H9 (cell line): ENCODE data around the gene RPL27. TPM values are rescaled to one million over a fixed set of nuclear protein-coding genes. Genes with fewer than 3 reads are reported as not detected.
A peak's percentile ranks its signal among the peaks of the same experiment; 100 is the strongest.

ENCODE experiments used
- DNase-seq: peaks from one replicate; pipeline ENCODE4 v3.0.0-alpha.2; 2017
- H2AFZ ChIP-seq: one replicate; pipeline ENCODE4 v1.6.1; 2013; ENCODE audit warnings: mild to moderate bottlenecking, low read length, control low read depth, moderate library complexity
- H2AK5ac ChIP-seq: 2 replicates; pipeline ENCODE4 v1.6.1; 2013; ENCODE audit warnings: low read length, control low read depth, mixed read lengths; ENCODE audit not compliant: insufficient read length
- H2BK120ac ChIP-seq: one replicate; pipeline ENCODE4 v1.6.1; 2013; ENCODE audit warnings: low read depth, mild to moderate bottlenecking, low read length, control low read depth, inconsistent platforms; ENCODE audit not compliant: poor library complexity, severe bottlenecking
- H2BK12ac ChIP-seq: 2 replicates; pipeline ENCODE4 v1.6.1; 2013; ENCODE audit warnings: low read length, control low read depth, mixed read lengths, low read depth; ENCODE audit not compliant: insufficient read length
- H2BK15ac ChIP-seq: 2 replicates; pipeline ENCODE4 v1.6.1; 2013; ENCODE audit warnings: low read depth, low read length, control low read depth
- H2BK20ac ChIP-seq: one replicate; pipeline ENCODE4 v1.6.1; 2013; ENCODE audit warnings: low read depth, mild to moderate bottlenecking, low read length, control low read depth, inconsistent platforms; ENCODE audit not compliant: poor library complexity, severe bottlenecking
- H2BK5ac ChIP-seq: 2 replicates; pipeline ENCODE4 v1.6.1; 2013; ENCODE audit warnings: low read length, control low read depth, mixed read lengths; ENCODE audit not compliant: insufficient read length
- H3K14ac ChIP-seq: 2 replicates; pipeline ENCODE4 v1.6.1; 2013; ENCODE audit warnings: low read length, control low read depth; ENCODE audit not compliant: insufficient read depth
- H3K18ac ChIP-seq: 2 replicates; pipeline ENCODE4 v1.6.1; 2013; ENCODE audit warnings: low read depth, mild to moderate bottlenecking, mixed read lengths, low read length, control low read depth; ENCODE audit not compliant: insufficient read length
- H3K23ac ChIP-seq: 2 replicates; pipeline ENCODE4 v1.6.1; 2013; ENCODE audit warnings: low read length, control low read depth, mixed read lengths, low read depth; ENCODE audit not compliant: insufficient read length
- H3K23me2 ChIP-seq: 2 replicates; pipeline ENCODE4 v1.6.1; 2013; ENCODE audit warnings: low read depth, mild to moderate bottlenecking, mixed read lengths, low read length, control low read depth; ENCODE audit not compliant: insufficient read length, poor library complexity, severe bottlenecking
- H3K27ac ChIP-seq: 2 replicates; pipeline ENCODE4 v1.5.1; 2013; ENCODE audit warnings: low read length, control low read depth, mixed read lengths, low read depth; ENCODE audit not compliant: insufficient read length
- H3K27me3 ChIP-seq: 2 replicates; pipeline ENCODE4 v1.6.1; 2013; ENCODE audit warnings: low read length, control low read depth, inconsistent platforms; ENCODE audit not compliant: insufficient read depth
- H3K4ac ChIP-seq: 2 replicates; pipeline ENCODE4 v1.6.1; 2013; ENCODE audit warnings: low read depth, mild to moderate bottlenecking, control low read depth, inconsistent platforms, low read length, moderate library complexity
- H3K4me1 ChIP-seq: 2 replicates; pipeline ENCODE4 v1.6.1; 2013; ENCODE audit warnings: low read length, control low read depth, inconsistent platforms; ENCODE audit not compliant: insufficient read depth
- H3K4me2 ChIP-seq: 2 replicates; pipeline ENCODE4 v1.6.1; 2013; ENCODE audit warnings: low read length, control low read depth, mixed read lengths; ENCODE audit not compliant: insufficient read length, insufficient read depth
- H3K56ac ChIP-seq: 2 replicates; pipeline ENCODE4 v1.6.1; 2013; ENCODE audit warnings: low read depth, mild to moderate bottlenecking, mixed read lengths, low read length, control low read depth; ENCODE audit not compliant: insufficient read length
- H3K79me1 ChIP-seq: 2 replicates; pipeline ENCODE4 v1.6.1; 2013; ENCODE audit warnings: low read depth, mild to moderate bottlenecking, moderate library complexity, low read length, control low read depth, inconsistent platforms; ENCODE audit not compliant: insufficient read depth, poor library complexity, severe bottlenecking
- H3K79me2 ChIP-seq: 2 replicates; pipeline ENCODE4 v1.6.1; 2013; ENCODE audit warnings: low read length, control low read depth, inconsistent platforms; ENCODE audit not compliant: insufficient read depth
- H3K9ac ChIP-seq: 2 replicates; pipeline ENCODE4 v1.6.1; 2013; ENCODE audit warnings: low read length, control low read depth, mixed read lengths; ENCODE audit not compliant: insufficient read length; ENCODE audit errors: extremely low read depth
- H3K9me3 ChIP-seq: one replicate; pipeline ENCODE4 v1.6.1; 2013; ENCODE audit warnings: low read depth, low read length, inconsistent platforms; ENCODE audit not compliant: control insufficient read depth
- H3T11ph ChIP-seq: one replicate; pipeline ENCODE4 v1.6.1; 2013; ENCODE audit warnings: mild to moderate bottlenecking, low read length, control low read depth, inconsistent platforms
- H4K20me1 ChIP-seq: one replicate; pipeline ENCODE4 v1.6.1; 2013; ENCODE audit not compliant: control insufficient read depth, insufficient read length, insufficient read depth
- H4K5ac ChIP-seq: 2 replicates; pipeline ENCODE4 v1.6.1; 2013; ENCODE audit warnings: low read depth, mild to moderate bottlenecking, mixed read lengths, low read length, control low read depth; ENCODE audit not compliant: insufficient read length
- H4K8ac ChIP-seq: replicated peaks from 2 replicates; pipeline ENCODE4 v1.6.1; 2013; ENCODE audit warnings: low read length, control low read depth, mixed read lengths, low read depth; ENCODE audit not compliant: insufficient read length
- H4K91ac ChIP-seq: 2 replicates; pipeline ENCODE4 v1.6.1; 2013; ENCODE audit warnings: low read depth, mild to moderate bottlenecking, moderate library complexity, mixed read lengths, low read length, control low read depth; ENCODE audit not compliant: insufficient read length
- H3K27ac Mint-ChIP-seq, 3 experiments: 2 replicates in 2 of 3; 3 replicates in 1 of 3; pipeline ENCODE4 v1.8.0; 2020 to 2021; ENCODE audit warnings: mixed read lengths in 3 of 3, mild to moderate bottlenecking in 1 of 3, moderate library complexity in 1 of 3
- H3K27me3 Mint-ChIP-seq: 2 replicates; pipeline ENCODE4 v1.8.0; 2021; ENCODE audit warnings: low read depth, mild to moderate bottlenecking, moderate library complexity, mixed read lengths
- H3K36me3 Mint-ChIP-seq, 3 experiments: 2 replicates in 2 of 3; 3 replicates in 1 of 3; pipeline ENCODE4 v1.8.0; 2020 to 2021; ENCODE audit warnings: low read depth in 3 of 3, mixed read lengths in 3 of 3; ENCODE audit not compliant: insufficient read depth in 1 of 3
- H3K4me1 Mint-ChIP-seq, 2 experiments: 2 replicates each; pipeline ENCODE4 v1.8.0; 2020; ENCODE audit warnings: mixed read lengths in 2 of 2
- H3K4me3 Mint-ChIP-seq, 2 experiments: 2 replicates in 1 of 2; 3 replicates in 1 of 2; pipeline ENCODE4 v1.8.0; 2020 to 2021; ENCODE audit warnings: mild to moderate bottlenecking in 2 of 2, mixed read lengths in 2 of 2, moderate library complexity in 1 of 2
- H3K9me3 Mint-ChIP-seq, 2 experiments: 2 replicates in 1 of 2; 3 replicates in 1 of 2; pipeline ENCODE4 v1.8.0; 2020; ENCODE audit warnings: mild to moderate bottlenecking in 2 of 2, mixed read lengths in 2 of 2, moderate library complexity in 1 of 2
- CTCF ChIP-seq: fragments of 200-600 bp; sonication (generic); conservative IDR thresholded peaks from 3 replicates; pipeline ENCODE4 v1.8.0; 2021; ENCODE audit warnings: antibody characterized with exemption, mild to moderate bottlenecking
- WGBS: extraction: QIAGEN DNeasy Blood & Tissue Kit; methylation state at CpG from one replicate; pipeline ENCODE4 v1.1.7; 2013; ENCODE audit warnings: missing lambda C conversion rate, low lambda C conversion rate, mixed read lengths; ENCODE audit not compliant: insufficient read length; ENCODE audit errors: extremely low coverage; 5-methylcytosine and 5-hydroxymethylcytosine counted together
- total RNA-seq: library from RNA; stranded (reverse); gene quantifications from 2 replicates; pipeline ENCODE4 v1.2.1, GENCODE V29; 2021

The RPL27 gene
- total RNA-seq, 1 experiment from 2014 or later = 1,514 TPM

GRCh38 chr17:43014020-43014648 is 15.9 kb downstream of the RPL27 start:
- Histone ChIP-seq H3K4me2 (no peak overlapping the region), H3K9ac (no peak overlapping the region), H3K4ac (no peak overlapping the region), H3K4me1 (no peaks in the 10 kb centered on the region; the same call in 1 of the 2 replicates), H3K14ac (no peak overlapping the region), H2AFZ (no peak overlapping the region), H3K18ac (no peak overlapping the region), H2BK15ac (no peak overlapping the region), H2AK5ac (no peak overlapping the region), H2BK12ac (no peak overlapping the region), H4K91ac (no peak overlapping the region), H3K27me3 (no peaks in the 10 kb centered on the region), H2BK120ac (no peak overlapping the region), H3T11ph (no peak overlapping the region), H3K79me2 (no peaks in the 10 kb centered on the region), H2BK20ac (no peak overlapping the region), H2BK5ac (no peak overlapping the region), H3K9me3 (no peaks in the 10 kb centered on the region), H4K20me1 (no peaks in the 10 kb centered on the region), H3K23ac (no peak overlapping the region), H3K56ac (no peak overlapping the region), H3K79me1 (no peaks in the 10 kb centered on the region), H4K5ac (no peak overlapping the region), H3K27ac (no peak overlapping the region), H4K8ac (no peak overlapping the region), H3K23me2 (no peaks in the 10 kb centered on the region)
- Mint-ChIP-seq H3K9me3 (no peaks in the 10 kb centered on the region), H3K4me1 (peaks cover 20 to 47% of the 10 kb centered on the region in 2 experiments), H3K27me3 (no peaks in the 10 kb centered on the region), H3K36me3 (peaks cover 11 to 40% (median 37%) of the 10 kb centered on the region in 3 experiments; a peak in 6 of 7 replicates), H3K4me3 (no peak overlapping the region), H3K27ac (peak overlapping the region; percentile 56 to 85 (median 65); a peak in 5 of 7 replicates)
- no peak for DNase-seq
- WGBS = no CpG with 5 or more reads among the region's 12 CpGs
- no peak for TF ChIP-seq CTCF
